A673 (cell line): ENCODE measurements around the gene PIAS3.

Source experiments
- EZH2 ChIP-seq: fragments of 200-600 bp; sonication (generic); IDR thresholded peaks from 2 replicates; pipeline ENCODE4 v1.6.1; 2017; ENCODE audit warnings: borderline replicate concordance, low read depth, mild to moderate bottlenecking, mixed read lengths, antibody characterized with exemption, low read length; ENCODE audit not compliant: poor library complexity, severe bottlenecking
- TF ChIP-seq, protein P1 (sequence below): fragments of 300-800, 200-600 bp; sonication (generic); conservative IDR thresholded peaks from 2 replicates; pipeline ENCODE4 v1.5.1; 2017; ENCODE audit warnings: low read depth, mild to moderate bottlenecking, antibody characterized with exemption, low read length, moderate library complexity, mixed read lengths

- no peak for TF ChIP-seq EZH2
- TF ChIP-seq, protein P1, sequence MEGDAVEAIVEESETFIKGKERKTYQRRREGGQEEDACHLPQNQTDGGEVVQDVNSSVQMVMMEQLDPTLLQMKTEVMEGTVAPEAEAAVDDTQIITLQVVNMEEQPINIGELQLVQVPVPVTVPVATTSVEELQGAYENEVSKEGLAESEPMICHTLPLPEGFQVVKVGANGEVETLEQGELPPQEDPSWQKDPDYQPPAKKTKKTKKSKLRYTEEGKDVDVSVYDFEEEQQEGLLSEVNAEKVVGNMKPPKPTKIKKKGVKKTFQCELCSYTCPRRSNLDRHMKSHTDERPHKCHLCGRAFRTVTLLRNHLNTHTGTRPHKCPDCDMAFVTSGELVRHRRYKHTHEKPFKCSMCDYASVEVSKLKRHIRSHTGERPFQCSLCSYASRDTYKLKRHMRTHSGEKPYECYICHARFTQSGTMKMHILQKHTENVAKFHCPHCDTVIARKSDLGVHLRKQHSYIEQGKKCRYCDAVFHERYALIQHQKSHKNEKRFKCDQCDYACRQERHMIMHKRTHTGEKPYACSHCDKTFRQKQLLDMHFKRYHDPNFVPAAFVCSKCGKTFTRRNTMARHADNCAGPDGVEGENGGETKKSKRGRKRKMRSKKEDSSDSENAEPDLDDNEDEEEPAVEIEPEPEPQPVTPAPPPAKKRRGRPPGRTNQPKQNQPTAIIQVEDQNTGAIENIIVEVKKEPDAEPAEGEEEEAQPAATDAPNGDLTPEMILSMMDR, result no peak
Observed at GRCh38 chr1:145898756-145899155, 39.9 kb upstream of the PIAS3 start.
